A673 (cell line): ENCODE data around the gene MAN1A2. TPM values are rescaled to one million over a fixed set of nuclear protein-coding genes. Genes with fewer than 3 reads are reported as not detected.

Experiments
- BruUV-seq: library from RNA; stranded (reverse); fragments of 400-500 nt; replicated peaks from 2 replicates; lab custom pipeline; 2021; lab: Mats Ljungman, UMichigan
- CTCF ChIA-PET: fragments of 300-600 bp; sonication (Branson Sonifier 250); formaldehyde crosslinking; loops from one replicate; lab custom pipeline; 2022; ENCODE audit warnings: antibody characterized with exemption; lab: Charles Lee
- POLR2A ChIA-PET: fragments of 300-600 bp; sonication (Branson Sonifier 250); formaldehyde crosslinking; loops from one replicate; lab custom pipeline; 2022; ENCODE audit warnings: antibody characterized with exemption; ENCODE audit not compliant: low non-redundant PET; lab: Charles Lee
- DNase-seq: peaks from one replicate; pipeline ENCODE4 v3.0.0-alpha.2; 2015; ENCODE audit warnings: low spot score
- H3K27ac ChIP-seq: fragments of 200-600 bp; sonication (generic); 2 replicates; pipeline ENCODE4 v1.5.1; 2016; ENCODE audit warnings: mixed run types, low read depth, mild to moderate bottlenecking, mixed read lengths, antibody characterized with exemption, low read length; ENCODE audit not compliant: poor library complexity, severe bottlenecking
- H3K27me3 ChIP-seq: fragments of 200-600 bp; sonication (generic); replicated peaks from 2 replicates; pipeline ENCODE4 v1.6.1; 2017; ENCODE audit warnings: mixed run types, low read depth, mild to moderate bottlenecking, mixed read lengths, antibody characterized with exemption, low read length; ENCODE audit not compliant: insufficient read depth, poor library complexity
- H3K36me3 ChIP-seq: fragments of 200-600 bp; sonication (generic); 2 replicates; pipeline ENCODE4 v1.6.1; 2016; ENCODE audit warnings: mixed run types, mild to moderate bottlenecking, mixed read lengths, antibody characterized with exemption, low read length; ENCODE audit not compliant: insufficient read depth, poor library complexity, severe bottlenecking
- H3K4me1 ChIP-seq: fragments of 200-600 bp; sonication (generic); 2 replicates; pipeline ENCODE4 v1.6.1; 2017; ENCODE audit warnings: mixed run types, mild to moderate bottlenecking, mixed read lengths, antibody characterized with exemption, low read length; ENCODE audit not compliant: insufficient read depth, poor library complexity, severe bottlenecking
- H3K4me3 ChIP-seq: fragments of 200-600 bp; sonication (generic); 2 replicates; pipeline ENCODE4 v1.5.1; 2016; ENCODE audit warnings: low read depth, mixed run types, mild to moderate bottlenecking, mixed read lengths, low read length; ENCODE audit not compliant: poor library complexity, severe bottlenecking
- H3K9me3 ChIP-seq: fragments of 200-600 bp; sonication (generic); 2 replicates; pipeline ENCODE4 v1.6.1; 2016; ENCODE audit warnings: mixed run types, low read depth, mild to moderate bottlenecking, mixed read lengths, antibody characterized with exemption, low read length; ENCODE audit not compliant: poor library complexity, severe bottlenecking
- CTCF ChIP-seq: fragments of 300-800, 200-600 bp; sonication (generic); conservative IDR thresholded peaks from 2 replicates; pipeline ENCODE4 v1.5.1; 2017; ENCODE audit warnings: low read depth, mild to moderate bottlenecking, antibody characterized with exemption, low read length, moderate library complexity, mixed read lengths
- EZH2 ChIP-seq: fragments of 200-600 bp; sonication (generic); IDR thresholded peaks from 2 replicates; pipeline ENCODE4 v1.6.1; 2017; ENCODE audit warnings: borderline replicate concordance, low read depth, mild to moderate bottlenecking, mixed read lengths, antibody characterized with exemption, low read length; ENCODE audit not compliant: poor library complexity, severe bottlenecking
- intact Hi-C: fragments of 100-400 bp; cut with micrococcal nuclease; formaldehyde crosslinking; loops from one replicate; pipeline ENCODE4 v1.10.0; 2022; ENCODE audit not compliant: unreplicated experiment
- total RNA-seq: library from RNA; stranded (reverse); gene quantifications from 2 replicates; pipeline ENCODE4 v1.2.3, GENCODE V29; 2021

Gene MAN1A2
- total RNA-seq, 1 experiment from 2014 or later: 31.8 TPM

DNA sequence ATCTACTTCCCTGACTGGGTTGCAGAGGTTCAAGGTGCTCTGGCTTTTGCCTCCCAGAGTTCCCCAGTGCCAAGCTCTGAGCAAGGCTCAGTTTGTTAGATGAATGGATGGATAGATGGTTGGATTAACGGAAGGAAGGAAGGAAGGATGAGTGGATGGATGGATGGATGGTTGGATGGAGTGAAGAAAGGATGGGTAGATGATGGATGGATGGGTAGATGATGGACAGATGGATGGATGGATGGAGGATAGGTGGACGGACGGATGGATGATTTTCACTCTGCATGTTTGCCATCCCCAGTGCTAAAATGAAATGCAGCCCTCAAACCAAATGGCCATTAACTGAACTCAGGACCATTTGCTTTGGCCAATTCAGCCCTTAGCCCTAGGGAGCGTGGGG, 211.2 kb downstream of the MAN1A2 start:
- Histone ChIP-seq H3K4me1 (no peaks in the 10 kb centered on the region), H3K9me3 (no peaks in the 10 kb centered on the region), H3K4me3 (no peak overlapping the region), H3K27me3 (no peaks in the 10 kb centered on the region), H3K27ac (no peak overlapping the region), H3K36me3 (no peaks in the 10 kb centered on the region)
- DNase-seq: no peak
- intact Hi-C loops: no loop called here
- CTCF ChIA-PET: no interaction called here
- TF ChIP-seq EZH2 (no peak), CTCF (no peak)
- POLR2A ChIA-PET: interaction anchor here (0.6 kb wide), 1 partner anchor 124 kb away, joined by 6 read pairs; no protein-coding TSS in a partner anchor
- BruUV-seq: no TSS peak

Other genes starting within 250 kb of the MAN1A2 start
- 3.2 and 6.7 TPM in 2 replicates for gene TRIM45, start 245.7 kb upstream of the MAN1A2 start, total RNA-seq
- gene VTCN1, start 156.5 kb upstream of the MAN1A2 start, total RNA-seq: not detected in 2 replicates
- gene TENT5C, start 238.6 kb downstream of the MAN1A2 start, total RNA-seq: 0.90 and 1.1 TPM in 2 replicates